Right lobe of liver (tissue), 4 donors: ENCODE results near the gene UBE3B.

ENCODE experiments used
- POLR2A ChIP-seq: fragments of 450-650 bp; IDR thresholded peaks from one replicate; pipeline ENCODE4 v1.6.1; 2017; ENCODE audit warnings: antibody characterized with exemption, mild to moderate bottlenecking
- TF ChIP-seq, protein P1 (sequence below), 4 donors: fragments of 200-600 bp in 3 of 4; fragments of 450-650 bp in 1 of 4; IDR thresholded peaks; one replicate each; pipeline versions ENCODE4 v1.5.1 to v1.8.0; 2016 to 2022; ENCODE audit warnings: antibody characterized with exemption in 4 of 4, mild to moderate bottlenecking in 2 of 4
- donor health status: DM: no; HTN: no; CAD: no.
- donor health status: DM: no; HTN: no; CAD: no.
- donor health status: DM: no; HTN: yes; CAD: no.

GRCh38 chr12:109541413-109541726 lies 63.9 kb downstream of the UBE3B start:
- TF ChIP-seq, protein P1, sequence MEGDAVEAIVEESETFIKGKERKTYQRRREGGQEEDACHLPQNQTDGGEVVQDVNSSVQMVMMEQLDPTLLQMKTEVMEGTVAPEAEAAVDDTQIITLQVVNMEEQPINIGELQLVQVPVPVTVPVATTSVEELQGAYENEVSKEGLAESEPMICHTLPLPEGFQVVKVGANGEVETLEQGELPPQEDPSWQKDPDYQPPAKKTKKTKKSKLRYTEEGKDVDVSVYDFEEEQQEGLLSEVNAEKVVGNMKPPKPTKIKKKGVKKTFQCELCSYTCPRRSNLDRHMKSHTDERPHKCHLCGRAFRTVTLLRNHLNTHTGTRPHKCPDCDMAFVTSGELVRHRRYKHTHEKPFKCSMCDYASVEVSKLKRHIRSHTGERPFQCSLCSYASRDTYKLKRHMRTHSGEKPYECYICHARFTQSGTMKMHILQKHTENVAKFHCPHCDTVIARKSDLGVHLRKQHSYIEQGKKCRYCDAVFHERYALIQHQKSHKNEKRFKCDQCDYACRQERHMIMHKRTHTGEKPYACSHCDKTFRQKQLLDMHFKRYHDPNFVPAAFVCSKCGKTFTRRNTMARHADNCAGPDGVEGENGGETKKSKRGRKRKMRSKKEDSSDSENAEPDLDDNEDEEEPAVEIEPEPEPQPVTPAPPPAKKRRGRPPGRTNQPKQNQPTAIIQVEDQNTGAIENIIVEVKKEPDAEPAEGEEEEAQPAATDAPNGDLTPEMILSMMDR (IDR thresholded peaks at IDR 0.05), result no peak
- no peak for TF ChIP-seq POLR2A
